WTC11 (cell line): ENCODE data around the gene IPPK. TPM values are rescaled to one million over a fixed set of nuclear protein-coding genes. Genes with fewer than 3 reads are reported as not detected.

Experiments
- ATAC-seq: fragments of 200-7000 bp; cut with Tn5 transposase; 2 replicates; pipeline ENCODE4 v1.10.0; 2021; ENCODE audit warnings: mild to moderate bottlenecking, moderate library complexity
- CTCF ChIA-PET: fragments of 300-600 bp; sonication (Branson Sonifier 250); formaldehyde crosslinking; loops from one replicate; lab custom pipeline; 2021; ENCODE audit warnings: antibody characterized with exemption; lab: Charles Lee
- POLR2A ChIA-PET: fragments of 350-600 bp; sonication (Branson Sonifier 250); formaldehyde crosslinking; loops from one replicate; lab custom pipeline; 2021; ENCODE audit warnings: antibody characterized with exemption; lab: Charles Lee
- DNase-seq: peaks from one replicate; pipeline ENCODE4 v3.0.0; 2021; ENCODE audit warnings: low spot score
- H3K27ac Mint-ChIP-seq: 2 replicates; pipeline ENCODE4 v1.8.0; 2021; ENCODE audit warnings: mixed read lengths
- H3K27me3 Mint-ChIP-seq: 2 replicates; pipeline ENCODE4 v1.8.0; 2021; ENCODE audit warnings: low read depth, mild to moderate bottlenecking, moderate library complexity, mixed read lengths
- H3K36me3 Mint-ChIP-seq: 2 replicates; pipeline ENCODE4 v1.8.0; 2021; ENCODE audit warnings: mixed read lengths
- H3K4me1 Mint-ChIP-seq: 2 replicates; pipeline ENCODE4 v1.8.0; 2022; ENCODE audit warnings: mixed read lengths
- H3K4me3 Mint-ChIP-seq: 2 replicates; pipeline ENCODE4 v1.8.0; 2021; ENCODE audit warnings: mild to moderate bottlenecking, moderate library complexity, mixed read lengths
- H3K9me3 Mint-ChIP-seq: 2 replicates; pipeline ENCODE4 v1.8.0; 2021; ENCODE audit warnings: mixed read lengths
- AFF4 ChIP-seq: sonication (generic); formaldehyde crosslinking; IDR thresholded peaks from 2 replicates; pipeline ENCODE4 v1.8.1; 2023; ENCODE audit warnings: mild to moderate bottlenecking, missing genetic modification reagents, borderline replicate concordance
- AR ChIP-seq: fragments of 250-450 bp; sonication (Bioruptor Pico); IDR thresholded peaks from 2 replicates; pipeline ENCODE4 v1.9.0; 2021; ENCODE audit warnings: mild to moderate bottlenecking
- CTCF ChIP-seq: fragments of 200-600 bp; IDR thresholded peaks from 2 replicates; pipeline ENCODE4 v1.8.0; 2022; ENCODE audit warnings: antibody characterized with exemption
- E2F4 ChIP-seq: sonication (generic); formaldehyde crosslinking; IDR thresholded peaks from 2 replicates; pipeline ENCODE4 v1.8.1; 2022; ENCODE audit warnings: low read depth, mild to moderate bottlenecking, moderate library complexity, missing genetic modification reagents, borderline replicate concordance
- ELF4 ChIP-seq: sonication (generic); formaldehyde crosslinking; IDR thresholded peaks from 2 replicates; pipeline ENCODE4 v1.8.1; 2022; ENCODE audit warnings: low read depth, mild to moderate bottlenecking, moderate library complexity, missing genetic modification reagents
- FOXP4 ChIP-seq: sonication (generic); formaldehyde crosslinking; IDR thresholded peaks from 2 replicates; pipeline ENCODE4 v1.8.0; 2022; ENCODE audit warnings: mild to moderate bottlenecking, missing genetic modification reagents
- NR1H2 ChIP-seq: sonication (generic); formaldehyde crosslinking; IDR thresholded peaks from 2 replicates; pipeline ENCODE4 v1.9.0; 2021; ENCODE audit warnings: mild to moderate bottlenecking, moderate library complexity, missing genetic modification reagents
- STAT6 ChIP-seq: sonication (generic); formaldehyde crosslinking; conservative IDR thresholded peaks from 2 replicates; pipeline ENCODE4 v1.8.1; 2023; ENCODE audit warnings: mild to moderate bottlenecking, low read depth, missing genetic modification reagents, moderate library complexity
- ZNF232 ChIP-seq: sonication (generic); formaldehyde crosslinking; IDR thresholded peaks from 2 replicates; pipeline ENCODE4 v1.8.0; 2022; ENCODE audit warnings: mild to moderate bottlenecking, missing genetic modification reagents
- total RNA-seq: library from RNA; stranded (reverse); gene quantifications from 3 replicates; pipeline ENCODE4 v1.2.3, GENCODE V29; 2021

The IPPK gene
- total RNA-seq, 1 experiment from 2014 or later, result 8.6 TPM

GRCh38 chr9:92564504-92564903 lies 105.4 kb downstream of the IPPK start:
- ChIA-PET CTCF (no interaction called here), POLR2A (no interaction called here)
- no peaks in the 10 kb centered on the region for H3K36me3 Mint-ChIP-seq
- H3K9me3 Mint-ChIP-seq, result no peaks in the 10 kb centered on the region
- H3K4me1 Mint-ChIP-seq, result peaks cover 4% of the 10 kb centered on the region
- no peak overlapping the region for H3K4me3 Mint-ChIP-seq
- TF ChIP-seq FOXP4 (CRISPR knock-in tag) (no peak), ZNF232 (CRISPR knock-in tag) (no peak), NR1H2 (CRISPR knock-in tag) (no peak), AFF4 (no peak), STAT6 (CRISPR knock-in tag) (no peak), AR (CRISPR knock-in tag) (no peak), E2F4 (CRISPR knock-in tag) (no peak), ELF4 (CRISPR knock-in tag) (no peak), CTCF (no peak)
- ATAC-seq, result no peak
- no peaks in the 10 kb centered on the region; the same call in 1 of the 2 replicates for H3K27me3 Mint-ChIP-seq
- no peak overlapping the region for H3K27ac Mint-ChIP-seq
- no peak for DNase-seq

Other genes with a start within 250 kb of the IPPK start
- not detected in 3 replicates for gene OMD, start 245.7 kb downstream of the IPPK start, total RNA-seq
- not detected in 3 replicates for gene ASPN, start 187.6 kb downstream of the IPPK start, total RNA-seq
- gene ECM2, start 134.1 kb downstream of the IPPK start, total RNA-seq, result not detected in 3 replicates
- 30.8 to 38.7 TPM (median 31.4 TPM) in 3 replicates for gene BICD2, start 94.7 kb upstream of the IPPK start, total RNA-seq
- 12.8 to 14.1 TPM (median 13.3 TPM) in 3 replicates for gene ZNF484, start 207.9 kb upstream of the IPPK start, total RNA-seq